ENCODE data around the gene GNAT3.

The GNAT3 gene

GRCh38 chr7:80460857-80461256, 51.0 kb downstream of the GNAT3 start:
- no peak for DNase-seq

GRCh38 chr7:80459776-80460510, 51.9 kb downstream of the GNAT3 start:
- DNase-seq = no peak

DNA sequence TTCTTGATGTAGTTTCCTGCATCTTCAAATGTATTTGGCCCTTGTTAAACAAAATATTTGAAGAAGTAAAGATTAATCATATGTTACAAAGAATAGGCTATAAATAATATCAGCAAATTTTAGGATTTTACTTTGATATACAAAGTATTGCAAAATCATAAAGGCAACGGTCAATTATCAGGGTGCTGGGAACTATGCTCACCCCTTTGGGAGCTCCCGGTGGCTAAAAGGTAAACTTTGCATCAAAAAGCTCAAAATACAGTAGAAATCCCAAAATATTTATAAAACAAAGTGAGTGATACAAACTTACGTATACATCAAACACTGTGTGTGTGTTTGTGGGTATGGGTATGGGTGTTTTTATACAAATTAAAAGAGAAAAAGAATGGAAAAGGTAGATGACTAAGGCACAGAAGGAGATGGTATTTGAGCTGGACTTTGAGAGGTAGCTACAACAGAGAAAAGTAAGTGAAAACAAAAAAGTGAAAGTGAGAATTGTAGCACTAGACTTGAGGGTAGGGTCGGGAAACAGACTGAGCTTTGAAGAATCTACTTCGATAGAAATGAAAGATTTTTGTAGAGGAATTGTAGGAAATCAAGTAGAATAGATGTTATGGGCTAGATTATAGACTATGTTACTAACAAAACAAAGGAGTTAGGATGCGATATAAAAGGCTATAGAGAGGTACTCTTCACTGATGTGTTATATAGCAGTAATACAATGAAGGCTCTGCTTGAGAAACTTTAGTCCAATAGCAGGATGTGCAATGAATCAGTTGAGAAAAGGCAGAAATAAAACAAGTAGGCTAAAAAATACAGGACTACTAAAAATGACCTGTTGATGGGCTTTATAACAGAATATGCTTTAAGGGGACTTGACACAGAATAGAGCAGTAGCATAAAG, 52.8 kb downstream of the GNAT3 start:
- DNase-seq = no peak

- DNase-seq = no peak
Observed at GRCh38 chr7:80453699-80454340, 58.0 kb downstream of the GNAT3 start.

DNA sequence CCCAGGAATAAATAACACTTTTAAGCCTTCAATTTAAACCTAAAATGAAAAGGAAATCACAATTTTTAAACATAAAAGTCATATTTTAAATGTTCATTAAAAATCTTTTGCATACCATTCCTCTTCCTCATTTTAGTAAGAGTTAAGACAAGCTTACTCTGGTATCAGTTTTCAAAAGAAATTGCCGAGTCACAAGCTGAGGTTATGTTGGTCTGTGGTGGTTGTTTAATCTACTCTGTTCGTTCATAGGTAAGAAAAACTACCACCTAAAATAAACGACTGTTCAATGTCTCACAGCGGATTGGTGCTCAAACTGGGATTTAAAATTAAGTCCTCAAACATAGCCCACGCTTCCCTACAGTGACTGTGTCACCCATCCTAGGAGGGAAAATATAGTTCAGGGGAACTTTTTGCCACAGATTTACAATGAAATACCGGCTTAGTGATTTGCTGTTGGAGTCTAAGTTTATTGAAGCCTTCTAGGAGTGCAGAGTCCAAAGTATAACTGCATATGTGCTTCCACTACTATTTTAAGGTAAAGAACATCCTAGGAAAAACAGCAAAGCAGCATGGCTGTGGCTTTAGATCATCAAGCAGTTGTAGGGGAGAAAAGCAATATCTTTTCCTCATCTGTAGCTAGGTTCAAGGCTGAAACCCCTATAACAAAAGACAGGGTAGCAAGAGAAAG, 61.1 kb downstream of the GNAT3 start:
- DNase-seq = no peak

GRCh38 chr7:80449836-80450235, 62.0 kb downstream of the GNAT3 start:
- no peak for DNase-seq

DNA sequence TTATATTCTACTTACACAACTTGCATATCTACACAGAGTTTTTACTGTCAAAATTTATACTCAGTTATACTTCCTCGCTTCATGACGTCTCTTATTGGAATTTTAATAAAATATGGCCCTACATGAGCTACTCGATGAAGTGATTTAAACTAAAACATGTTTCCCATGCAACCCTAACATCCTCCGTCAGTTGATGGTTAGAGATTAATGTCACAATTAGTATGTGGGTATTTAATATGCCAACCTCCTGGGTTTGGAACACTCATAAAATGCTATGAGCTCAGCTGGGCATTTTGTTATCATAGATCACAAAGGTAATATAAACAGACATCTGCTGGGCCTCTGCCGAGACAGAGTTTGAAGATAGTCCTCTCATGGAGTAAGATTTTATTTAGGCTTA, 66.5 kb downstream of the GNAT3 start:
- no peak for DNase-seq

DNA sequence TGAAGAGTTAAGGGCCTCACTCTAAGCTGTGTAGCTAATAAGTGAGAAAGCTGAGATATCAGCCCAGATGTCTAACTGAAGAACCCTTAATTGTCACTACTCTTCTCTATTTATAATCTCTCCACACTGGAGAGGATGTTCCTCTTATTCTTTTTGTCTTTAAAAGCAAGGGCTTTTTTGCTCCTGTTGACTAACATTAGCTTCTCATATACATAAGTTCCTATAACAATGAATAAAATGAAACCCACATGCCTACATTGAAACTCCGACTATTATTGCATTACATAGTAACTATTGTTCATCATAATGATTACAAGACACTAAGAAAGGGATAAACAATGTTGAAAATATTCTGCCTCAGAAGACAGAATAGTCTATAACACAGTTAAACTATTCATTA, 67.1 kb downstream of the GNAT3 start:
- no peak for DNase-seq

DNA sequence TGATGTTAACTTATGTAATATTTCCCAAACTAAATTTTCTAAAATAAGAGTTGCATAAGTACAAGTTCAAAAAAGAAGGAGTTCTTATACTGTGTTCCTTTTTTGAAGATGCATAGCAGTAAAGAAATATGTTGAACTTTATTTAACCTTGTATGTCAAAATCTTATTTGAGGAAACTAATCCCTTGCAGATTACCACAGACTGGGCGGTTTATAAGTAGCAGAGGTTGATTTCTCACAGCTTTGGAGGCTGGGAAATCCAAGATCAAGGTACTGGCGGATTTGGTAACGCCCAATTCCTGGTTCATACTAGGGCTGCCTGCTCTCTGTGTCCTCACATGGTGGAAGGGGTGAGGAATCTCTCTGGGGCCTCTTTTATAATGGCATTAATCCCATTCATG, 68.5 kb downstream of the GNAT3 start:
- DNase-seq = no peak

GRCh38 chr7:80440883-80441282, 71.0 kb downstream of the GNAT3 start:
- DNase-seq = no peak

- DNase-seq = no peak
Observed at GRCh38 chr7:80439894-80440821, 71.7 kb downstream of the GNAT3 start.

- DNase-seq = no peak
Observed at GRCh38 chr7:80435521-80435920, 76.3 kb downstream of the GNAT3 start.

DNA sequence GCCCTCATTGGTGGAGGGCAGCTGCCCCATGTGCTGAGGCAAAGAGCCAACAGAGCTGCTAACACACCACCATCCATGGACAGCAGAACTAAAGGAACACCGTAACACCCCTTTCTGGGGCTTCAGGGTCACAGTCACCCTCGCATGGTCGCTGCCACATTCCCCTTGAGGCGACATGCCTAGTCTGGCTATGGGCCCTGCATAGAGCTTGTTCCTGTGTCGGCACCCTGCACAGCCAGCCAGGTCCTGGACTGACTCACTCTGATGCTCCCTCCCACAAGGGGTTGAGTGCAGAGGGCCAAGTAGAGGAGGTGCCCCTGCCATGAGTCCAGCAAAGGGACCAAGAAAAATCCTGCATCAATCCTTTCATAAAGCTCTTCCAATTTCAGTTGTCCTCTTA, 77.8 kb downstream of the GNAT3 start:
- DNase-seq = no peak

DNA sequence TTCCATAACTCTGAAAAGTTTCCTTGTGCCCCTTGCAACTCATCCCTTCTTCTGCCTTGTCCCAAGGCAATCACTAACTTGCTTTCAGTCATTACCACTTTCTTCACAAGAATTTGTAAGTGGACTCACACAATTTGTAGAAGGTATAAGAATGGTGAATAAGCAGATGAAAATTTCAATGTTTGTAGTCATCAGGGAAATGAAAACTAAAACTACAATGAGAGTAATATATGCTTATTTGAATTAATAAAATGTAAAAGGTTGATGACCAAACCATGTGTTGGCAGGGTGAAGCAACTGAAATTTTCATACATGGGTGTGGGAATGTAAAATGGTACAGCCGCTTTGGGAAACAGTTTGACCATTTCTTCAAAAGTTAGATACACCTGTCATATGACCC, 79.7 kb downstream of the GNAT3 start:
- no peak for DNase-seq

DNA sequence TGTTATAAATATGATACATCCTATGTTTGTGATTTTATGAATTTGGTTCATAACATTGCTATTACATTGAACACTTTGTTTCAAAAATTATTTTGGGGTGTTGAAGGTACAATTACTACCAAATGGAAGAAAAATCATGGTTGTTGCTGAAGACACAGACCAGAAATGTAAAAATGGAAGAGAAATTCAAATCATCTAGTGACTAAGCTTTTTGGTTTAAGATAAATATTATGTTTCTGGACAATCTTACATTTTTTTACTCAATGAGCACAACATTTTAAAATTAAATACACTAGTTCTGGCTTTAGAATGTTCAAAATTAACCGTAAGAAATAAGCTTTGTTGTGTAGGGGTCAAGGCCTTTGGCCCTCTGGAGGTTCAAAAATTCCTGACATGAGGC, 82.7 kb downstream of the GNAT3 start:
- DNase-seq = no peak

- DNase-seq = no peak
Observed at GRCh38 chr7:80428161-80429054, 83.5 kb downstream of the GNAT3 start.

GRCh38 chr7:80427218-80427617, 84.6 kb downstream of the GNAT3 start:
- no peak for DNase-seq

- no peak for DNase-seq
Observed at GRCh38 chr7:80420876-80421275, 91.0 kb downstream of the GNAT3 start.

DNA sequence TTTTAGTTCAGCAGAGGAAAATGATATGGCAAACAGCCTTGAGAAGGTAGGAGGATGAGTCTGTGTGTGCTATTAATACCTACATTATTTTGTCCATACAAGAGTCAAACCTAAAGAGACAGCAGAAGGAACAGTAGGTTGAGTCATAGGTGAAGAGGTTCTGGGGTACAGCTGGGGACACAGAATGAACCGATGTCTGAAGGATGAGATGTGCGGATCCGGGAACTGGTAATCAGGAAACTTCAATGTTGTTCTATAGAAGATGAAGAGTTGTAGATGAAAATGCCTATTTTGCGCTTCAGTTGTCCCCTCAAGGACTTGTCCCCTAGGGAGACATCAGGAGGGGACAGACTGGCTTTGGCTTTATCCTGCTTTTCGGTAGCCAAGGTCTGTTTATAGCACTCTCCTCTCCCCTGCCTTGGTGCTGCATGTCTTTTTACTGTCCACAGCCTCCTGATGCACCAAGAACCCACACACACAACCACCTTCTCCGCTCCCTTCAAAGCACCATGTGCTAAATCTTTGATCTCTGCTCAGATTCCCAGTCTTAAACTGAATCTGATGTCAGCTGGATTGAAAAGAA, 94.6 kb downstream of the GNAT3 start:
- no peak for DNase-seq

- DNase-seq = no peak
Observed at GRCh38 chr7:80415522-80415921, 96.3 kb downstream of the GNAT3 start.

GRCh38 chr7:80415114-80415513, 96.8 kb downstream of the GNAT3 start:
- DNase-seq = no peak
